ENCODE measurements around the gene LRRC46. TPM values are rescaled to one million over a fixed set of nuclear protein-coding genes. Genes with fewer than 3 reads are reported as not detected.

LRRC46 gene
- total RNA-seq, 4 donors from 2014 or later: 0.44 to 3.2 (median 2.0) TPM; not detected in 1

DNA sequence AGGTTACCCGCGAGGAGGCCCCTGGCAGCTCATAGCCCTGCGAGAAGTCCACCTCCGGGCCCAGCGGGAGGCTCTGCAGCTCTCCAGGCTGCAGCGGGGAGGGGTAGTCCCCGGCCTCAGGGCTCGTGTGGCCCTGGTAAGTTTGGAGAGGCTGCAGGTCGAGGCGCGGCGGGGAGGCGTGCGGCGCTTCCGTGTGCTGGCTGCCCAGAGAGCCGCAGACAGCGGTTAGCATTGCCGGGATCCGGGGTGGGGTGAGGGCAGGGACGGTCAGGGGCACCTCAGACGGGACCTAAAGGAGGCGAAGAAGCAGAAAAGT lies 16.7 kb downstream of the LRRC46 start:
- peaks cover 36% of the 10 kb centered on the region for H3K27me3 ChIP-seq
- no peaks in the 10 kb centered on the region for H3K36me3 ChIP-seq
- 44 to 51% methylated on average over 15 to 23 of the region's 23 CpGs for WGBS, 2 donors
- H3K4me3 ChIP-seq (replicated peaks in 1 of 3): no peak overlapping the region
- intact Hi-C loops (cut with DNase I): loop anchor here (5.0 kb wide), 1 partner anchor 169 kb away; no protein-coding TSS in a partner anchor
- no peaks in the 10 kb centered on the region for H3K9me3 ChIP-seq
- peaks cover 11 to 36% of the 10 kb centered on the region in 2 donors for H3K4me1 ChIP-seq
- no peak overlapping the region for H3K27ac ChIP-seq
- no peak for DNase-seq
- no peak for TF ChIP-seq POLR2A (IDR thresholded peaks at IDR 0.05)
- TF ChIP-seq, protein P1, sequence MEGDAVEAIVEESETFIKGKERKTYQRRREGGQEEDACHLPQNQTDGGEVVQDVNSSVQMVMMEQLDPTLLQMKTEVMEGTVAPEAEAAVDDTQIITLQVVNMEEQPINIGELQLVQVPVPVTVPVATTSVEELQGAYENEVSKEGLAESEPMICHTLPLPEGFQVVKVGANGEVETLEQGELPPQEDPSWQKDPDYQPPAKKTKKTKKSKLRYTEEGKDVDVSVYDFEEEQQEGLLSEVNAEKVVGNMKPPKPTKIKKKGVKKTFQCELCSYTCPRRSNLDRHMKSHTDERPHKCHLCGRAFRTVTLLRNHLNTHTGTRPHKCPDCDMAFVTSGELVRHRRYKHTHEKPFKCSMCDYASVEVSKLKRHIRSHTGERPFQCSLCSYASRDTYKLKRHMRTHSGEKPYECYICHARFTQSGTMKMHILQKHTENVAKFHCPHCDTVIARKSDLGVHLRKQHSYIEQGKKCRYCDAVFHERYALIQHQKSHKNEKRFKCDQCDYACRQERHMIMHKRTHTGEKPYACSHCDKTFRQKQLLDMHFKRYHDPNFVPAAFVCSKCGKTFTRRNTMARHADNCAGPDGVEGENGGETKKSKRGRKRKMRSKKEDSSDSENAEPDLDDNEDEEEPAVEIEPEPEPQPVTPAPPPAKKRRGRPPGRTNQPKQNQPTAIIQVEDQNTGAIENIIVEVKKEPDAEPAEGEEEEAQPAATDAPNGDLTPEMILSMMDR (IDR thresholded peaks at IDR 0.05): no peak

DNA sequence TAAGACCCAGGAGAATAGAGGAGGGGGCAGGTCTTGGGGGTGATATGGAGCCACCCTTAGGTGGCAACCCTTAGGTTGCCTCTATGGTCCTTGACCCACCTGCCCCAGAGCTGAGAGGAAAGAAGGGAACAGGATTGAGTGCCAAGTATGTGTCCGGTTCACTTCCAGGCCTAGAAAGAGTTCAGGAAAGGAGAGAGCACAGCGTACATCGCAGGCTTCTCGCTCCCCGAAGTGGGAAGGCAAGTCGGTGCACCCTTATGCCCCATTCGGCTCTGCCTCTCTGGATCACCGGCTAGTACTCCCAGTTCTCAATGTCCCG lies 18.9 kb downstream of the LRRC46 start:
- H3K36me3 ChIP-seq: no peaks in the 10 kb centered on the region
- 39 to 43% methylated on average over 9 of the region's 9 CpGs for WGBS, 2 donors
- no peaks in the 10 kb centered on the region for H3K9me3 ChIP-seq
- TF ChIP-seq POLR2A (IDR thresholded peaks at IDR 0.05): no peak
- TF ChIP-seq, protein P1 (IDR thresholded peaks at IDR 0.05): no peak
- peak overlapping the region in 1 of 3 donors; percentile 33 for H3K27ac ChIP-seq
- H3K27me3 ChIP-seq: peaks cover 42% of the 10 kb centered on the region
- intact Hi-C loops (cut with DNase I): no loop called here
- no peak for DNase-seq
- peak overlapping the region in 1 of 3 donors; percentile 41 for H3K4me3 ChIP-seq (replicated peaks in 1 of 3)
- H3K4me1 ChIP-seq: peaks cover 11 to 31% of the 10 kb centered on the region in 2 donors

DNA sequence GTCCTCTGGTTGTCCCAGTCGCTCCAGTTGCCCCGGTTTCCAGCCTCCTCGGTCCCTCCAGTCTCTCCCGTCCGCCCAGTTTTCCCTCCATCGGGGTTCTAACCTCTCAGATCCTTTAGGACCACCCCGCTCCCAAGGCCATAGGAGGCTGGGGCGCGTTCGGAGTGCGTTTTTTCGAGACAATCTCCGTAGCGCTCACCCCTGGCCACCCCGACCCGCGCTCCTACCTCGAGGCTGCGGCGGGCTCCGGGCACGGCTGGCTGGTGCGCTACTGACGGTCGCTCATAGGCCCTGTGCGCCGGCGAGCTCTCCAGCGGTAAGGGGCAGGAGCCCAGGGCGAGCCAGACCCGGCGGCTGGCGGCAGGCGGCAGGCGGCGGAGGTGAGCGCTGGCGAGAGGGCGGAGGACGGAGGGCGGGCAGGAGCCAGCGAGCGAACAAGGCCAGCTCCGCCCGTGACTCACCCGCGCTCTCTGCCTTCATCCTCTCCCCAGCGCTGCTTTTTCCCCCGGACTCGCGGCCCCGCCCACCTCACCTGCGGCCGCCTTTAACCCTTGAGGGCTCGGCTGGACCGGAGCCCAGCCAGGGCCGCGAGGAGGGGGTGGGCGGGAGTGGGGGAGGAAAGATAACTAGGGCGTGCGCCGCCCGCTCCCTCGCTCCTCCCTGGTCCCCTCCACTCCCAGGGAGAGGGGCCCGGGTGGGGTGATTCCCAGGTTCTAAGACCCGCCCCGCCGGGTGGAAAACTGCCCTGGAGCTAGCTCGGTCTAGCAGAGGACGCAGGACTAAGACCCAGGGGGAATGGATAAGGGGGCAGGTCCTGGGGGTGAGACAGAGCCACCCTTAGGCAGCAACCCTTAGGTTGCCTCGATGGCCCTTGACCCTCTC lies 19.5 kb downstream of the LRRC46 start, which contains the start of gene SP6:
TSS of gene SP6 (minus strand) at position 472 of the 882 bp plus-strand sequence. CDS start 2,734 bp downstream, outside the sequence.
- no peaks in the 10 kb centered on the region for H3K36me3 ChIP-seq
- H3K4me1 ChIP-seq: peaks cover 11 to 31% of the 10 kb centered on the region in 2 donors
- peak within 1 kb of the TSS in 1 of 3 donors; percentile 33 for H3K27ac ChIP-seq
- WGBS, 2 donors: 6 to 16% methylated on average over 15 to 48 of the region's 71 CpGs
- intact Hi-C loops (cut with DNase I): no loop called here
- TF ChIP-seq, protein P1 (IDR thresholded peaks at IDR 0.05): peak in 3 of 6 experiments; percentile 13 to 37 (median 36)
- peak in 1 of 2 donors; percentile 83 for TF ChIP-seq POLR2A (IDR thresholded peaks at IDR 0.05)
- no peaks in the 10 kb centered on the region for H3K9me3 ChIP-seq
- DNase-seq: peak; percentile 82 to 85
- H3K4me3 ChIP-seq (replicated peaks in 1 of 3): peak within 1 kb of the TSS in 1 of 3 donors; percentile 41
- H3K27me3 ChIP-seq: peaks cover 42% of the 10 kb centered on the region

DNA sequence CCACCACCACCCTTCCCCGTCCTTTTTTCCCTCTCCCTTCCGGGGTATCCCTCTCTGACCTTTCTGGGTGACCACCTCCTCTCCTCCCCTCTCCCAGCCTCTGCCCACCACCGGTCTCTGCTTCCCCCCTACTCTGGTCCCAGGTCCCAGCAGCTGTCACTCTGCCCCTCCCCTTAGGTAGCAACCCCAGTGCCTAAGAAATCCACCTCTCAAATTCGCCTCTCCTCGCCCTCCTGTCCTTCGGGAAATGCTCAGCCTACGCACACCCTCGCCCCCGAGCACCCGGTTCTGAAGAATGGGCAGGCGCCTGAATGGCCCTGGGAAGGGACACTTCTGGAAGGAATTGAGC lies 20.3 kb downstream of the LRRC46 start:
- no peak overlapping the region for H3K27ac ChIP-seq

More for the DNA sequence above, 20.3 kb downstream of the LRRC46 start:
- Histone ChIP-seq H3K27me3 (peaks cover 36% of the 10 kb centered on the region), H3K36me3 (no peaks in the 10 kb centered on the region), H3K4me3 (replicated peaks in 1 of 3) (no peak overlapping the region), H3K4me1 (peaks cover 11 to 31% of the 10 kb centered on the region in 2 donors), H3K9me3 (no peaks in the 10 kb centered on the region)
- intact Hi-C loops (cut with DNase I): no loop called here
- TF ChIP-seq, protein P1 (IDR thresholded peaks at IDR 0.05): no peak
- TF ChIP-seq POLR2A (IDR thresholded peaks at IDR 0.05): no peak
- 32 to 49% methylated on average over 11 of the region's 11 CpGs for WGBS, 2 donors
- no peak for DNase-seq

Measured in thyroid gland (tissue), 4 donors.